GM12878 (cell line): Measurements from ENCODE around the gene FREY1. TPM values are rescaled to one million over a fixed set of nuclear protein-coding genes. Genes with fewer than 3 reads are reported as not detected.

ENCODE experiments used
- BCL11A ChIP-seq: IDR thresholded peaks from 2 replicates; pipeline ENCODE4 v1.6.1; 2011; ENCODE audit warnings: low read depth, low read length
- CUX1 ChIP-seq: IDR thresholded peaks from 2 replicates; pipeline ENCODE4 v1.6.1; 2012; ENCODE audit warnings: improper control_type of control experiment, low read depth, low read length; ENCODE audit not compliant: insufficient replicate concordance
- HCFC1 ChIP-seq: fragments of 150-350 bp; IDR thresholded peaks from 2 replicates; pipeline ENCODE4 v1.6.1; 2014; ENCODE audit warnings: low read length
- KAT2A ChIP-seq: conservative IDR thresholded peaks from 2 replicates; pipeline ENCODE4 v1.6.1; 2011; ENCODE audit warnings: low read depth, low read length; ENCODE audit not compliant: control insufficient read depth
- PAX8 ChIP-seq: fragments of 450-650 bp; IDR thresholded peaks from 2 replicates; pipeline ENCODE4 v1.6.1; 2017; ENCODE audit warnings: mild to moderate bottlenecking, moderate library complexity
- RAD51 ChIP-seq: fragments of 450-650 bp; IDR thresholded peaks from 2 replicates; pipeline ENCODE4 v1.6.1; 2016; ENCODE audit warnings: moderate library complexity, mild to moderate bottlenecking, inconsistent platforms
- RELB ChIP-seq: fragments of 450-650 bp; IDR thresholded peaks from 2 replicates; pipeline ENCODE4 v1.6.1; 2017; ENCODE audit warnings: low read depth, mild to moderate bottlenecking, moderate library complexity
- TCF7 ChIP-seq: IDR thresholded peaks from 2 replicates; pipeline ENCODE4 v1.6.1; 2014; ENCODE audit warnings: antibody characterized with exemption, borderline replicate concordance
- polyA plus RNA-seq, 11 experiments: library from polyadenylated mRNA; depleted of rRNA in 4 of 11; unstranded in 6 of 11; stranded (reverse) in 5 of 11; fragments of >200 nt; fragmentation: Nextera tagmentation in 4 of 11; fragmentation: Illumina TruSeq in 1 of 11; extraction: Ambion mirVana in 4 of 11; extraction: Trizol in 1 of 11; gene quantifications; 1 replicate in 1 of 11; 2 replicates in 10 of 11; pipeline versions ENCODE4 v1.2.1 to v1.2.3, GENCODE V29; 2011 to 2016; ENCODE audit warnings: inconsistent platforms in 2 of 11, missing spikeins in 2 of 11, low read depth in 1 of 11
- total RNA-seq, 4 experiments: library from RNA; depleted of rRNA in 3 of 4; stranded (reverse); fragments of >200 nt in 3 of 4; fragmentation: Illumina TruSeq in 1 of 4; extraction: Trizol in 1 of 4; gene quantifications; 2 replicates each; pipeline versions ENCODE4 v1.2.1 to v1.2.3, GENCODE V29; 2013 to 2021
- TF ChIP-seq, protein P1 (sequence below): fragments of 450-650 bp; conservative IDR thresholded peaks from 2 replicates; pipeline ENCODE4 v1.6.1; 2017; ENCODE audit warnings: mild to moderate bottlenecking, moderate library complexity

The FREY1 gene
- total and polyA plus RNA-seq, 10 of the 15 experiments (the other 5 are each of a cell fraction or from before 2014, with no cell fraction given): 0.13 to 1.7 (median 0.39) TPM; not detected in 3

DNA sequence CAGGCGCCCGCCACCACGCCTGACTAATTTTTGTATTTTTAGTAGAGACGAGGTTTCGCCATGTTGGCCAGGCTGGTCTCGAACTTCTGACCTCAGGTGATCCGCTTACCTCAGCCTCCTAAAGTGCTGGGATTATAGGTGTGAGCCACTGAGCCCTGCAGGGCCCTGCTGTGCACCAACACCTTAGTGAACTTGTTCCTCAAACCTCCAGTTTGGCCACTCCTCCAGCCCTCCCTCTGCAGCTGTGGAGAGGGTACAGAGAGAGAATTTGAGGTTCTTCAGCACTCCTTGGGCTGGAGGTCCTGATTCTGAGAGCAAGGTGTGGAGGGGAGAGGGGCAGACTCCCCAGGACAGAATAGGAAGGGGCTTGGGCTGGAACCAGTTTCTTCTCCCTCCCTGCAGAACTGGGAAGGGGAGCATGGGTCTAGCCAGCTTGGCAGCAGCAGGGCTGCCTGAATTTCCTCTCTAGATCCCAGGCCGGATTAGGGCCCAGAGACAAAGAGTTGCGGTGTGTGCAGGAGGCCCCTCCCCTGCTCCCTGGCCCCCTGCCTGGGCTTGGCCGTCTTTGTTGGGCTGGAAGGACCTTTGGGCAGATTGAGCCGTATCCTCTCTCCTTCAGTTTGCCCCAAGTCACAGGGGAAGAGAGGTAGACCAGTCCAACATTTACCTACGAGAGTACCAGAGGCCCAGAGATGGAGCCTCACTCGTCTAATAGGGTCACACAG is 12.9 kb upstream of the FREY1 start (continued):
- TF ChIP-seq HCFC1 (no peak), PAX8 (no peak), BCL11A (no peak), RAD51 (no peak), CUX1 (no peak), TCF7 (no peak), KAT2A (no peak), RELB (no peak)
- TF ChIP-seq, protein P1, sequence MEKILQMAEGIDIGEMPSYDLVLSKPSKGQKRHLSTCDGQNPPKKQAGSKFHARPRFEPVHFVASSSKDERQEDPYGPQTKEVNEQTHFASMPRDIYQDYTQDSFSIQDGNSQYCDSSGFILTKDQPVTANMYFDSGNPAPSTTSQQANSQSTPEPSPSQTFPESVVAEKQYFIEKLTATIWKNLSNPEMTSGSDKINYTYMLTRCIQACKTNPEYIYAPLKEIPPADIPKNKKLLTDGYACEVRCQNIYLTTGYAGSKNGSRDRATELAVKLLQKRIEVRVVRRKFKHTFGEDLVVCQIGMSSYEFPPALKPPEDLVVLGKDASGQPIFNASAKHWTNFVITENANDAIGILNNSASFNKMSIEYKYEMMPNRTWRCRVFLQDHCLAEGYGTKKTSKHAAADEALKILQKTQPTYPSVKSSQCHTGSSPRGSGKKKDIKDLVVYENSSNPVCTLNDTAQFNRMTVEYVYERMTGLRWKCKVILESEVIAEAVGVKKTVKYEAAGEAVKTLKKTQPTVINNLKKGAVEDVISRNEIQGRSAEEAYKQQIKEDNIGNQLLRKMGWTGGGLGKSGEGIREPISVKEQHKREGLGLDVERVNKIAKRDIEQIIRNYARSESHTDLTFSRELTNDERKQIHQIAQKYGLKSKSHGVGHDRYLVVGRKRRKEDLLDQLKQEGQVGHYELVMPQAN: no peak
- TF ChIP-seq, all 136 proteins: peak for 0
